Tongue (tissue), 2 donors: ENCODE measurements around the gene PDPK1. TPM values are rescaled to one million over a fixed set of nuclear protein-coding genes. Genes with fewer than 3 reads are reported as not detected.
A peak's percentile ranks its signal among the peaks of the same experiment; 100 is the strongest.

Source experiments
- DNase-seq: peaks from one replicate; pipeline ENCODE4 v3.0.0-alpha.2; 2015
- total RNA-seq: library from RNA; depleted of rRNA; stranded (reverse); fragments of >200 nt; gene quantifications from one replicate; pipeline ENCODE4 v1.2.3, GENCODE V29; 2014

The PDPK1 gene
- total RNA-seq, 1 donor from 2014 or later: 24.5 TPM

DNA sequence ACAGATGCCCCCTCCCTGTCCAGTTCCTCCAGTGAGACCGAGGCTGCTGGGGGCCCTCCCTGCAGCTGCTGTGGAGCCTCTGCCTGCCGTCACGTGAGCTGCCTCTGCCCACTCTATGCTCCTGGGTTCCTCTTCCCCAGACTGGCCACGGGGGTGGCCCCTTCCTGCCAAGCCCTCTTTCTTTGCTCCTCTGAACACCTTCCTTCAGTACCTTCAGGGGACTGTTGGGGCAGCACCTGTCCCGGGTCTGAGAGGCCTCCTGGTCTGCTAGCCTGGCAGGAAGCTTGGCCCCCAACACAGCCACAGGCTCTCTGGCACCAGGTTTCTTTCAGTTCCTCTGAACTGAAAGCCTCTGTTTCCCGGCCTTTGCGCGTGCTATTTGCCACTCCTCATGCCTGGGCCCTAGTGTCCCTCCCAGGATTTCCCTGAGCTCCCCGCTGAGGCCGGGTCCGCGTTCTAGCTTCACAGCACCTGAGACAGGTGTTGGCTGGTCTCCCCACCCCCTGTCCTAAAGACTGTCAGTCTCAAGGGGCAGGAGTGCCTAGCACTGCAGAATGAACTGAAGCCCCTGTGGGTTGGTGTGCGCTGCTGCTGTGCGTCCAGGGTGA lies 30.7 kb upstream of the PDPK1 start:
- DNase-seq: no peak

DNA sequence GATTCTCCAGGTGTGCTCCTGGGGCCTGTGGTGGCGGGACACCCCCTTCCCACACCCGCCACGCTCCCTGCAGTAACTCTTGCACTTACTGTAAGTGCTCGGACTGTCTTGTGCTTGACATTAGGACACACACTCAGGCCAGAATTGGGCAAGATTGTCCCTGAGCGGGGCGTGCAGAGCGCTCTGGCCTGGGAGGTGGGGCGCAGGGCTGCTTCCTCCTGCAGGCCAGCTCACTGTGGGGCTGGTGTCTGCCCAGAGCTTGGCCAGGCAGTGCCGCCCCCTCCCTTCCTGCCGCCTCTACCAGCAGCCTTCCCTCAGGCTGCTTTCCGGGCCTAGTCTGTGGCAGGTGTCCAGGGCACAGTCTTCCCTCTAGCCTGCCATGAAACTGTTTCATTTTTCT lies 30.2 kb upstream of the PDPK1 start:
- DNase-seq: no peak

DNA sequence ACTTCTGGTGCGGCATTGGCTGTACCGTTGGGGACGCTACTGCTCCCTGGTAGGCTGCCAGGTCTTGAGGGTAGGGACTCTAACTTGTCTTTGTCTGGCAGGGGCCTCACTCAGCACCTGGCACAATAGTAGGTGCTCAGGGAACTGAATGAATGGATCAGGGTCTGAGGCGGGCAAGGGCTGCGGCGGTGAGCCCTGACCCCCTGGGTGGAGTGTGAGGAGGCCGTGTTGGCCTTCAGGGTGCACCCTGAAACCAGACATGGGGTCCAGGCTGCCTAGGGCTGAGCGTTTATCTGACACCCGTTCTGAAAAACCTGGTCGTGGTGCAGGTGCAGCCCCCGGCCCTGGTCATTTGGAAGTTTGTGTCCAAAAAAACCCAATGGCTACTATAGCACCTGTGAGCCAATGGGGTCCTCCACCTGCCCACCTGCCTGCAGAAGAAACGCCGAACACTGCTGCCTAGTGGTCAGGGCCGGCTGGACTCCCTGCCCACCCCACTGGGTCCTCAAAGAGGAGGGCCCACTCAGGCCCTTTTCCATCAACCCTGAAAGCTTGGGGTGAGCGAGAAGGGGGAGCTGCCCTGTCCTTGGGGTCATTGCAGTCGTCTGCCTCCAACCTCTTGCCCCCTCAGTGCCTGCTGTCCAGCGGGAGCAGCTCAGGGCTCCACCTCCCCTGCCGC lies 29.0 kb upstream of the PDPK1 start:
- no peak for DNase-seq

DNA sequence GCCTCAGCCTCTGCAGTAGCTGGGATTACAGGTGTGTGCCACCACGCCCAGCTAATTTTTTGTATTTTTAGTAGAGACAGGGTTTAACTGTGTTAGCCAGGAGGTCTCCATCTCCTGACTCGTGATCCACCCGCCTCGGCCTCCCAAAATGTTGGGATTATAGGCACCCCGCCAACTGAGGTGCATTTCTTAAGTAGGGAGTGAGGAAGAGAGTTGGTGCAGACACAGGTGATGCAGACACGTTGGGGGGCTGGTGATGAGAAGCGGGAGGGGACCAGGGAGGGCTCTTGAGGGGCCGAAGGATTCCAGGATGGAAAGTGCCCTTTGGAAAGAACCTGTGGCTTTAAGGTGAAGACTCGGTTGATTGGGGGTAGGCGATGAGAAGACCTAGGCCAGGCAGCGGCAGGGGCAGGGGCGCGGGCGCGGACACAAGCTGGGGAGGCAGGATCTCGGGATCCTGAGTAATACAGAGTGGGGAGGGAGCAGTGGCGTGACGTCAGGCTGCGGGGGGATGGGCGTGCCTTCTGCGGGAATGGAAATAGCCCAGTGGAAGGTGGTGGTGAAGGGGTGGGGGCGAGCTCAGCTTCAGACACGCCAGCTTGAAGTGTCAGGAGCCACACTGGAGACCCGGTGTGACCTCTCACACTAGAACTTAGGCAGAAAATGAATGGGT lies 26.6 kb upstream of the PDPK1 start:
- peak; percentile 48 for DNase-seq

DNA sequence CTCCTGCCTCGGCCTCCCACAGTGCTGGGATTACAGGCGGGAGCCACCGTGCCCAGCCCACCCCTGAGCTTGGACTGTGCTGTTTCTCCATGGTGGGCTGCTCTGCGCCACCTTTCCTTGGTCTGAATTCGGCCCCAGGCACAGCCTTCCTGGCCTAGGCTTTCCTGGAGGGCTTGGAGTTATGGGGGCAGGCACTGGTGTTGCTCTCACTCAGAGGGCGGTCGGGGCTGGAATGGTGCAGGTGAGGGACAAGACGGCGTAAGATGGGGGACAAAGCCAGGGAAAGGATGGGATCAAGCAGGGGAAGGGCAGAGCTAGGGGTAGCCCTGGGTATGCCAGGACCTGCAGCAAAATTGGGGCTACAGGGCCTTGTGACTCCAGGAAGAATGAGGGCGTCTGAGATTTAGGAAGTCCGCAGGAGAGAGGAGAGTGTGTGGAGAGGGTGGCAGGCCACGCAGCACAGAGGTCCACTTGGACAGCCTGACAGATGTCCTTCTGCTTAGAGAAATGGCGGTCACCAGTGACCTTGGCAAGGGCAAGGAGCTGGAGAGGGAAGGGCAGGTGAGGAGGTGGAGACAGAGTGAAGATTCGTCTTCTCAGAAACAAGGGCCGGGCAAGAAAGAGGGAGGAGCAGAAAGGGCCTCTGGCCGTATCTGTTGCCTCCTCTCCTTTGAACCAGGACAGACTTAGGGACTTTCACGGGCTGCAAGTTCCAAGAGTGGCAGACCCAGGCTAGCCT lies 25.7 kb upstream of the PDPK1 start:
- no peak for DNase-seq

DNA sequence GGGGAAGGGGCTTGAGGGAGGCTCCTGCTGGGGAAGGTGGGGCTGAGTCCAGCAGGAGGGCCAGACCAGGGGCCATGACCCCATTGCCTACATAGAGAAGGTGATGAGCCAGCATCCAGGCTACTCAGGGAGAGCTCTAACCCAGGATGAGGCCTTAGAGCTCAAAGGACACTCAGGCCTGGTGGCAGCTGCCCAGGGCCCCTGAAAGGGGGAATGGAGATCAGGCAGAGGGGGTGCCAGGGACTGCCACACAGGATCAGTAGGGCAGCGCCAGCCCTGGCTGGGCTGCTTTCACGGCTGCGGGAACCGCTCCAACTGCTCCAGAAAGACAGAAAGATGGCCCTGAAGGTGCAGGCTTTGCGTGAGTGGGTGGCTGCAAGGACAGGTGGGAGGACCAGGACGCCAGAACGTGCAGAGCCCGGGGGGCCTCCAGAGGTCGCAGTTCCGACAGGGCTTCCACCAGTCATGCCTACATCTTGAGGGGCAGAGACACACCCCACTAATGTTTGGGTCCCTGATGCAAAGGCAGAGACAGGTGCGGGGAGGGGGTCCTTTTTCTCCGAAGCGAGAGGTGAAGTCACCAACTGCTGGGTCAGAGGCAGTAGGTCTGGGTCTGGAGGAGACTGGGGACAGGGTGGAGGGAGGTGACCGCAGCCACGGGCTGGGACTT lies 25.0 kb upstream of the PDPK1 start:
- peak; percentile 40 for DNase-seq

DNA sequence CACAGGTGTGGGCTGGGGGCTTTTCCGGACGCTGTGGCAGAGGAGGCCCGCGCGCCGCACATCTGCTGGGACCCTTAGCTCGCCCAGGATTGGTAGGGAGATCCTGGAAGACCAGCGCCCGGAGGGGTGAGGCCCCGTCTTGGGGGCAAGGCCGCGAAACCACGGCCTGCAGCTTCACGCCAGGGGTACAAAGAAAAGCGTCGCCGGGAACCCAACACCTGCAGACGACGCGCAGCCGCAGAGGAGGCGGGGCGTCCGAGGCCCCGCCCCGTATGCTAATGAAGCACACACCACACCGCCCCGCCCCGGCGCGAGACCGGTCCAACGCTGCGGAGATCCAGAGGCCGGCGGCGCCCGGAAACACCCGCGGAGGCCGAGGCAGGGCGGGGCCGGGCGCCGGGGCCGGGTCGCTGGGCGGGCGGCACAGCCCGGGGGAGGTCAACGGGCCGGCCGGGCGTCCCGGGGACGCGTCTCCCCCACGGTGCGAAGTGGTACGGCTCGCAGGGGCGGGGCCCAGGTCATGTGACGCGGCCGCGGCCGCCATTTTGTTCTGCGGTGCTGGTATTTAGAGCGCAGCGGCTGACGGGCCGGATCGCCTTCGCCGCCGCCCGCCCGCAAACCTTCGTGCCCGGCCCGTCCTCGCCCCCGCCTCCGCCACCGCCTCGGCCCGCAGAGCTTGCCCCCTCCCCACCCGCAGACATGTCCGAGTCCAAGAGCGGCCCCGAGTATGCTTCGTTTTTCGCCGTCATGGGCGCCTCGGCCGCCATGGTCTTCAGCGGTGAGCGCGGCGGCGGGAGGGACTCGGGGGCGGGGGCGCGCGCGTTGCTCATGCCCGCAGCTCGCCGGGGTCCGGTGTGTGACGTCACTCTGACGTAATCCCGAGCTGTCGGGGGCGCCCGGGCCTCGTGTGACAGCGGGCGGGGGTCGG lies 24.2 kb upstream of the PDPK1 start, which contains the start of gene ATP6V0C:
ATP6V0C (plus strand) TSS at position 548 of the 928 bp plus-strand sequence; CDS start at position 700, 152 bp downstream.
- peak; percentile 96 for DNase-seq

DNA sequence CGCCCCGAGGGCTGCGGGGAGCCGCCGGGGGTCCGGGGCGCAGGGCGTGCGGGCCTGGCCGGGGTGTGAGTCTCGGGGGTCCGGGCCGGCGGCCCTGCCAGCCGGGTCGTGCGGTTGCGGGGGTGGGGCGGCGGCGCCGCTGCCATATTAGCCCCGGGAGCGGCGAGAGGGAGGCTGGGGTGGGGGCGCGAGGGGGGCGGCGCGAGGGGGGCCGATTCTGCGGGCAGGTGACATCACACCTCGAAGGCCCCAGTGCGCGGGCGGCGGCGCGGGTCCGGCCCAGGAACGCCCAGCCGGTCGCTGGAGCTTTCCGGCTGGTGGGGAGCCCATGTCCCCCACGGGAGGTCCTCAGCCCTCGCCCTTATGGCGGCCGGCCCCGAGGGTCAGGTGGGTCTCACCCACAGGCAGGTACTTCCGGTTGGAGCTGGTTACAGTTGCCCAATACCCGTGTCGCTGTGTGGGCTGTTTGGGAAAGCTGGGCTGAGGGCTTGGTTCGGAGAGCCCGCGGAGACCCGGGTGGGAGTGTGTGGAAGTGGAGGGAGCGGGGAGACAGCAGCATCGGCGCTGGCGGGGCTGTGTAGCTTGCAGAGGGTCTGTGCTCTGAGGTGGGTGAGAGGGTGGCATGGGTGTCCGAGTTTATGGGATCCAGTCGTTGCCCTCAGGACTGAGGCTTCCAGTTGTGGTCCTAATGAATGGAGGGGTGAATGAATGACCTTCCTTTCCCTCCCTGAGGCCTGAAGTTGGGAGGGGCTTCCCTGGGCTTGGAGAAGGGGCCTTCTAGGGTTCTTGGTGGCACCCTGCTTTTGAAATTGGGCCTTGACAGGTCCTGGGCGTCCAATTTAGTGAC lies 23.3 kb upstream of the PDPK1 start:
- no peak for DNase-seq

DNA sequence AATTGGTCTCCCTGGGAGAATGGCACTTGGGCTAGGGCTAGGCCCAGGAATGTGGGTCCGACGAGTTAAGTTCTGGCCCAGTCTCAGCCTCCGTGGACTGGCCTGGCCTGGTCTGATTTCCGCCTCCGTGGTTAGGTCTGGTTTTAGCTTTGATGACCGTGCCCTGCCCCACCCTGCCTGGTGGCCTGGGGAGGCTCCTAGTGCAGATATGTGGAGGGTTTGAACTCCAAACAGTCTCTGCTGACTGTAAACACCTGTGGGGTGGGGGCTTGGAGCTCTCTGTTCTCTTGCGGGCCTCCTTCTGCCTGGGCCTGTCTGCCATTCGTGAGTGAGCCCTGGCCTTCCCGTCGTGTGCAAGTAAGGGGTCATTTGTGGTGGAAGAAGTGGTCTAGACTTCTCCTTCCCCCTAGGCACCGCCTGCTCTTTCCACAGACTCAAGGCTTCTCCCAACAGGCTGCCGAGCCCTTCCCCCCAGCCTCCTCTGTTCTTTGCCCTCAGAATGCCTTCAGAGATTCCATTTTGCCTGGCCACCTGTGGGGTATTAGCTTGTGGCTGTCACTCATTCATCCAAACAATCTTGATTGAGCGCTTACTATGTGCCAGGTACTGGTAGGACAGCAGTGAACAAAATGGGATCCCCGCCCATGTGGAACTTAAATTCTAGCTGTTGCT lies 22.5 kb upstream of the PDPK1 start:
- no peak for DNase-seq

DNA sequence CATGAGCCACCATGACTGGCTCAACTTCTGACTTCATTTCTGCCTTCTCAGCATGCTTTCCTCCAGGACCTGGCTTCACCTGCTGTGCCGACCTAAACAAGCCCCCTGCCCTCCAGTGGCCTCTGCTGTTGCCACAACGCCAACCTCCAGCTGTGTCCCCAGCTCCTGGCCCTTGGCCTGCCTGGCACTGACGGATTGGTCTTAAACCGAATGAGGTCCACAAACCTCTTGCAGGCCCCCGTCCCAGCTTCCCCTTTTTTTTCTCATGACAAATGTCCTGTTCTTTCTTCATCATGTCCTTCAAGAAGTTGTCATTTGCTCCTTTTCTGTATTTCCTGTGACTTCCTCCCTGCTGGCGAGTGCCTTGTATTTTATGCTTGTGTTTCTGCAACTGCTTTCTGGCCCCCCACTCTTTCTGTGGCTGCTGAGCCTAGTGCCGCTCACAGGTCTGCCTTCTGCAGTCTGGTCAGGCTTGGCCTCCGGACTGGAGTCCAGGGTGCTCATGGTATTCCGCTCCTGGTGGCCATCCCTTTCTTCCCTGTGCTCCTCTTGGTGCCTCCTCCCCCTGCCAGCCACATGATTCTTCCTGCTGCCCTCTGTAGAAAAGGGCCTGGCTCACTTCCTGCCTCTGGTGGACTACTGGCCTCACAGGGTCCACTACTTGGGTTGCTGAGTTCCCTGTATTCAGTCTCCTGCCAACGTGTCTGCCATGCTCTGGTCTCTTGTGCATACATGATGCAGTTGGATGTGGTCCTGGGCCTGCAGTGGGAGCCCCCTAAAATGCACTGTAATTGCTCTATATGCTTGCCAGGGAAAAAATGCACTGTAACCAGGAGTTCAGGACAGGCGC lies 21.2 kb upstream of the PDPK1 start:
- DNase-seq: no peak

DNA sequence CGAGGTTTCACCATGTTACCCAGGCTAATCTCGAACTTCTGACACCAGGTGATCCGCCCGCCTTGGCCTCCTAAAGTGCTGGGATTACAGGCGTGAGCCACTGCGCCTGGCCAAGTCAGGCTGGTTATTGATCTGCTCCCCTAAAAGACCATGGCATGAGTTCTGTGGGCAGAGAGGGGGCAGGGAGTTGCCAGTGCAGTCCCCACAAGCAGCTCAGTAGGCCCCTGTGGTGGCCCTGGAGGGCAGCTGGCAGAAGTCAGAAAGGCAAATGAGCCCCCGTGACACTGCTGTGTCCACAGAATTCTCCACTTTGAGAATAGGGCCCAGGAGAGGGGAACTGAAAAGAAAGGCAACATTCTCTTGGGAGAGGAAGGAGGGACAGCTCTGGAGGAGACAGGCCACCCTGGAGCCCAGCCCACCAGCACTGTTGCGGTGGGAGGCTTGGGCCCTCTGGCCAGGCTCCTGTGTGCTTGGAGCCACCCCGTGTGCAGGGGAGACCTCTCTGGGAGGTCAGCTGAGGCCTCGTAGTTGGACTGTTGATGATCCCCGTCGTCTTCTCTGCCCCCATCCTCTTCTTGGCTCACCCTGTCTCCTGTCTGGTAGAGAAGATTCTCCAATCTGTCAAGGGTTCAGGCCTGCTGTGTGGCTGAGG lies 19.7 kb upstream of the PDPK1 start:
- no peak for DNase-seq

DNA sequence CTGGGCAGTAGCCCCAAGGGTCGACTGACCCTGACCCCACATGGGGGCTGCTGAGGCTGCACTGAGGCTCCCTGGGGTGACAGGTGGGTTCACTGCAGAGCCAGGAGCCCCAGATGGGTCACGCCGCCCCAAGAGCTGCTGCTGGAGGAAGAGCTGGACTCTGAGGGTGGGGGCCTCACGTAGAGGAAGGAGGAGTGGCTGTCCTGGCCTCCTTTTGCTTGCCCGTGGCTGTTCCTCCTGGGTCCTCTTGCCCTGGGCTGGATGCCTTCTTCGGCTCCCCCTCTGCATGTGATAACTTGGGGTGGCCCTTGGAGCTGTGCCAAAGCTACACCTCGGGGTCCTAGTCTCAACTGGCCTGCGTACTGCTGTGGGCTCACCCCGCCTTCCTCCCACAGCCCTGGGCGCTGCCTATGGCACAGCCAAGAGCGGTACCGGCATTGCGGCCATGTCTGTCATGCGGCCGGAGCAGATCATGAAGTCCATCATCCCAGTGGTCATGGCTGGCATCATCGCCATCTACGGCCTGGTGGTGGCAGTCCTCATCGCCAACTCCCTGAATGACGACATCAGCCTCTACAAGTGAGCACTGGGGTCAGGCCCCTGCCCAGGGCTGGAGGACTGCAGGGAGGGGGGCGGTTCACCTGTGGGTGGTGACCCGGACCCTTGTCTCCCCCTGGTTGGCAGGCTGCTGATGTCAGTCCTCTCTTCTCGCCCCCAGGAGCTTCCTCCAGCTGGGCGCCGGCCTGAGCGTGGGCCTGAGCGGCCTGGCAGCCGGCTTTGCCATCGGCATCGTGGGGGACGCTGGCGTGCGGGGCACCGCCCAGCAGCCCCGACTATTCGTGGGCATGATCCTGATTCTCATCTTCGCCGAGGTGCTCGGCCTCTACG lies 18.8 kb upstream of the PDPK1 start:
- no peak for DNase-seq

DNA sequence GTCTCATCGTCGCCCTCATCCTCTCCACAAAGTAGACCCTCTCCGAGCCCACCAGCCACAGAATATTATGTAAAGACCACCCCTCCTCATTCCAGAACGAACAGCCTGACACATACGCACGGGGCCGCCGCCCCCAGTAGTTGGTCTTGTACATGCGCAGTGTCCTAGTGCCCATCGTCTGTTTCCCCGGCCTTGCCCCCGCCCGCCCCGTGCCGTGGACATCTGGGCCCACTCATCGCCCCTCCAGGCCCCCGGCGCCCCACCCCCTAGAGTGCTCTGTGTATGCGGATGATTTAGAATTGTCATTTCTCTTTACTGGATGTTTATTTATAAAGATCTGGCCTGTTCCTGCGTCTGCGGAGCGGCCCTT lies 18.1 kb upstream of the PDPK1 start:
- DNase-seq: no peak

DNA sequence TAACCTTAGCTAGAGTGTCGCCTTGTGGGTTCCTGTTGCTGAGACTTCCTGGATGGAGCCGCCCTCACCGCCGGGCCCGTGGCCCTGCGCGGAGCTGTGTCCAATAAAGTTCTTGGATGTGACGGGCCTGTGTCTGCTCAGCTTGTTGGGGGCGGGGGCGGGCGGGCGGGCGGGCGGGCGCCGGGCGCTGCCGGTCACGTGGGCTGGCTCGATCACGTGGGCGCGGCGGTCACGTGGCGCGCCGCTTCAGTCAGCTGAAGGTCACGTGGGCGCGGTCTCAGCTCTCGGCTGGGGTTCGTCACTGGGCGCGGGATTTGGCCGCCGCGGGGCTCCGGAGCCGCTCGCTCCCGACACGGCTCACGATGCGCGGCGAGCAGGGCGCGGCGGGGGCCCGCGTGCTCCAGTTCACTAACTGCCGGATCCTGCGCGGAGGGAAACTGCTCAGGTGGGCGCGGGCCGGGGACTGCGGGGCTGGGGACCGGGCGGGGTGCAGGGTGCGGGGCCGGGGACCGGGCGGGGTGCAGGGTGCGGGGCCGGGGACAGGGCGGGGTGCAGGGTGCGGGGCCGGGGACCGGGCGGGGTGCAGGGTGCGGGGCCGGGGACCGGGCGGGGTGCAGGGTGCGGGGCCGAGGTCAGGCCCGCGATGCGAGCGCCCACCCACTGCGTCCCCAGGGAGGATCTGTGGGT lies 17.6 kb upstream of the PDPK1 start, which contains the start of gene AMDHD2:
AMDHD2 (plus strand) TSS at position 275 of the 687 bp plus-strand sequence; CDS start at position 363, 88 bp downstream.
- peak; percentile 94 for DNase-seq

DNA sequence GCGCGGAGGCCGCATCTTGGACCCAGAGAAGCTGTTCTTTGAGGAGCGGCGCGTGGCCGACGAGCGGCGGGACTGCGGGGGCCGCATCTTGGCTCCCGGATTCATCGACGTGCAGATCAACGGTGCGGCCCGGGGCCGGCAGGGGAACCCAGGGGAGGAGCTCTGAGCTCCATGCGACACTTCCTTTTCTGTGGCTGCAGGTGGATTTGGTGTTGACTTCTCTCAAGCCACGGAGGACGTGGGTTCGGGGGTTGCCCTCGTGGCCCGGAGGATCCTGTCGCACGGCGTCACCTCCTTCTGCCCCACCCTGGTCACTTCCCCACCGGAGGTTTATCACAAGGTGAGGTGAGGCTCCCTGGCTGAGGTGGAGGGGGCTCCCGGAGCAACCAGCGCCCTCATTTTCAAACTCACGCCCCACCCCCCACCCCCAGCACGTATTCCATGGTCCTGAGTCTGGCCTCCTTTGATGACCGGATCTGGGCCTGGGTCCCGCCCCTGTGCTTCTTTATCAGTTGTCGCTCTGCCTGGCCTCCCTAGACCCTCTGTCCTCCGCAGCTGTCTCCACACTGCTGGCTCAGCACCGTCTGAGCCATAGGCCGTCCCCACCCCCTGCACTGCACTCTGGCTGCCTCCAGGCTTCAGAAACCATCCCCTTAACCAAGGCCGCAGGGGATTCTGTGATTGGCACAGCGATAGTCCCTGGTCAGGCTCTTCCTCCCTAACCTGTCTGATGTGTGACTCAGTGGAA lies 16.9 kb upstream of the PDPK1 start:
- DNase-seq: no peak
